ENCODE measurements around the gene PCAT7. TPM values are rescaled to one million over a fixed set of nuclear protein-coding genes. Genes with fewer than 3 reads are reported as not detected.
"Not testable (repeated sequence)": the region's sequence is repeated elsewhere in the genome, so short reads cannot be mapped to it uniquely, and the experiment has no call there.

The PCAT7 gene
- total RNA-seq, result not detected in 2 replicates
- 0.06 TPM for polyA plus RNA-seq (2012)

DNA sequence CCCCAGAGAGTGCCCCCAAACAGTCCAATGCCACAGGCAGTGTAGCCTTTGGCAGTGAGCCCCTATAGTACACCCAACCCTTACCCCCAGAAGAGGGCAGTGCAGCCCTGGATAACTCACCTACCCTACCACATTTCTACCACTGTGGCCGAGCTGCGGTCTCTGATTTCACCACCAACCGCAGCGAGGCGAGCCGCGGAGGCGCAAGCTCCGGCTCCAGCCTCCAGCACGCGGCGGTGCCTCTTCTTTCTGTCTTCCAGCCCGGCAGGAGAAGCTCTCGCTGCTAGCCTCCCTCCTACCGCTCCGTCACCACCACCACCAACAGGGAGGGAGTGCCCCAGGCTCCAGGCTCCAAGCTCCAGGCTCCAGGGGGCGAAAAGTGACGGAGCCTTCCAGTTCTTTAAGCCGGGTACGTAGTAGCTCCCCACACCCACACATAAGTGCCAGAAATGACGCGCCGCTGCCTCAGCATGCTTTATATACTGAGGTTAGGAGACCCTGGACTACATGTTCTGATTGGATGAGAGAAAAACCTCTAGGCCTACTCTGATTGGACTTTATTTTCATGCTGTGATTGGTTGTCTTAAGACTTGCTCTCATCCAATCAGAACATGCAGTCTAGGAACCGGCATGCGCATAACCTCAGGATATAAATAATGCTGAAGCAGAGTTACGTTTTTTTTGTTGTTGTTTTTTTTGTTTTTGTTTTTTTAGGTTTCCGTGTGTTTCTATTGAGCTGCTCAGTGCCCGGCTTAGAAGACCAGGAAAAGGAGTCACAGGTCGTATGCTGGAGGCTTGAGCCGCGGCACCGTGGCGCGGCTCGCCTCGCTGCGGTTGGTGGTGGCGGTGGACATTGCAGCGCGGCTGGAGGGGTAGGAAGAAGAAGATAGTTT is at the start of gene PCAT7:
Gene PCAT7, plus strand, starts transcription at position 645 of the 893 bp plus-strand sequence.
- DNase-seq (ENCODE audit: low read depth), result peak; percentile 5

DNA sequence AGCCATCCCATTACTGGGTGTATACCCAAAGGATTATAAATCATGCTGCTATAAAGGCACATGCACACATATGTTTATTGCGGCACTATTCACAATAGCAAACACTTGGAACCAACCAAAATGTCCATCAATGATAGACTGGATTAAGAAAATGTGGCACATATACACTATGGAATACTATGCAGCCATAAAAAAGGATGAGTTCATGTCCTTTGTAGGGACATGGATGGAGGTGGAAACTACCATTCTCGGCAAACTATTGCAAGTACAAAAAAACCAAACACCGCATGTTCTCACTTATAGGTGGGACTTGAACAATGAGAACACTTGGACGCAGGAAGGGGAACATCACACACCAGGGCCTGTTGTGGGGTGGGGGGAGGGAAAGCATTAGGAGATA is 48.5 kb upstream of the PCAT7 start:
- not testable (repeated sequence) for DNase-seq (ENCODE audit: low read depth)

DNA sequence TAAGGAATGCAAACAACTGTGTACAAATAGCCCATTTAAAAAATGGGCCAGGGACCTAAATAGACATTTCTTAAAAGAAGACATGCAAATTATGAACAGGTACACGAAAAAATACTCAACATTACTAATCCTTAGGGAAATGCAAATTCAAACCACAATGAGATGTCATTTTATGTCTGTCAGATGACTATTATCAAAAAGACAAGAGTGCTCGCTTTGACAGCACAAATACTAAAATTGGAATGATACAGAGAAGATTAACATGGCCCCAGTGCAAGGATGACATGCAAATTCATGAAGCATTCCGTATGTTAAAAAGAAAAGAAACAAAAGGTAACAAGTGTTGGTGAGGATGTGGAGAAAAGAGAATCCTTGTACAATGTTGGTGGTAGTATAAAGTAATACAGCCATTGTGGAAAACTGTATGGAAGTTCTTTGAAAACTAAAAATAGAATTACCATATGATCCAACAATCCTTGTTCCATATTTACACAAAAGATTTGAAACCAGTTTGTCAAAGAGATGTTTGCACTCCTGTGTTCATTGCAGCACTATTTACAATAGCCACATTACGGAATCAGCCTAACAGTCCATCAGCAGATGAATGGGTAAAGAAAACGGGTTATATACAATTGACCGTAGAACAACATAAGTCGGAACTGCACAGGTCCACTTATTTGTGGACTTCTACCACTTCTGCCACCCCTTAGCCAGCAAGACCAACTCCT is 47.2 kb upstream of the PCAT7 start:
- no peak for DNase-seq (ENCODE audit: low read depth)

DNA sequence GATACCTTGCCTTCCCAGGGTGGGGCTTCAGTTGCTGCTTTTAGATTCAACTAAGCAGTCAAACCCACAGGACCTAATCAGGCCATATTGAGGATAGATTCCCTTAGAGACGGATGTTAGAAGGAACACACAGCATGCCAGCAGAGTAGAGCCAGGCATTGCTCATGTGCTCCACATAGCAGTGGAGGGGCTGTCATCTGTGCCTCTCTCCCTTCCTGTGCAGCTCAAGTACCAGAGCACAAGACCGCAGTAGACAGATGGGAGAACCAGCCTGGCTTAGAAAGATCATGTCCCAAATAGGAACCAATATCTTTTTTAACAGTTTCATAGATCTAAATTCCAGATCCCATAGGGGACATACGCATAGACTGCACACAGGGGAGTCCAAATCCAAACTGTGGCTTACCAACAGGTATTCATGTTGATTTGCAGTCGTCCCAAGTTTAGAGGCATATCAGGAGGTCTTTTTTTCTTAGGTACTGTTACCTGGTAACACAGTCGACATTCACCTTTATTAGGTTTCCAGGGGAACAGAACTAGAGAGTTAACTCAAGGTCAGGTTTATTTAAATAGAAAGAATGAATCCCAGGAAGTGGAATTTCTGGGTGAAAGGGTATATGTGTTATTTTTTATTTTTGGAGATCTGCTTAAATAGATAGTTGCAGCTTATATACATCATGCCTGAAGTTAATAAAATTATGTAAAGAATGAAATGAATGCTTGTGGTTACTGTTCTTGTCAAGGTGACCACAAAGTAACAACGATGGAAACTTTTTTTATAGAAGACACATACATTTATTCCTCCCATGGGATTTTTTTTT is 43.5 kb upstream of the PCAT7 start:
- peak; percentile 3 for DNase-seq (ENCODE audit: low read depth)

DNA sequence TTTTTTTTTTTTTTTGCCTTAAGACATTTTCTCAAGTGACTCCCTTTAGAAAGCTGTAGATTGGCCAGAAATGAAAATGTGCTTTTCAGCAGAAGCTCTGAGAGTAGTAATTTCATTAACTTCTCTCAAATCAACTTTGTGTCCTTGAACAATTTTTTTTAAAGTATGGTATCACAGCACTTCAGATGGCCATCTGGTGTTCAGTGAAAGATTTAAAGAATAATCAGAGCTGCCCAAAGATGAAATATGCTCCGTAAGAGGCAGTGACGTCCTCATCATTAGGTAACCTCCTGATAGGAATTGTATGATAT is 43.0 kb upstream of the PCAT7 start:
- no peak for DNase-seq (ENCODE audit: low read depth)

DNA sequence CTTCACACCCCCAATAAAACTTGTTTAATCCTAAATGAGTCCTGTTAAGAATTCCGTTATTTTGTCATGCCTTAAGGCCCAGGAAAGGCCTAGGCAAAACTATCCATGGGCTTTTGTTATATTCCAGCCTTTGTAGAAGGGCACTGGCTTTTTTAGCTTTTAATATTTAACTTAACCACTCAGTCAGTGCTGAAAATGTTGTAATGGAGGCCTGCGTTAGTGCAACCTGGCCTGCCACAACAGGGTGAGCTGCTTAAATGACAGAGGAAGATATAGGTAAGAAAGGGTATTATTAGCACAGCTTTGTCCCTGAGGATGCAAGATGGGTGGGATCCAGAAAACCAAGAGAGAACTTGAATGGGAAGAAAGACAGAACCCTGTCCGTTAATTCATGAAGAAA is 40.2 kb upstream of the PCAT7 start:
- no peak for DNase-seq (ENCODE audit: low read depth)

DNA sequence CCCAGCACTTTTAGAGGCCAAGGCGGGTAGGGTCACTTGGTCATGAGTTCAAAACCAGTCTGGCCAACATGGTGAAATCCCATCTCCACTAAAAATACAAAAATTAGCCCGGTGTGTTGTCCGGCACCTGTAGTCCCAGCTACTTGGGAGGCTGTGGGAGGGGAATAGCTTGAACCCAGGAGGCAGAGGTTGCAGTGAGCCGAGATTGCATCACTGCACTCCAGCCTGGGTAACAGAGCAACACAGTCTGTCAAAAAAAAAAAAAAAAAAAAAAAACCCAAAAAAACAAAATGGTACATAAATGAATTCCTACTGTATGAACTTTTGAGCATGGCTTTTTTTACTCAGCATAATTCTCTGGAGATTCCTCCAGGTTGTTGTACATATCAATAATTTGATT is 37.6 kb upstream of the PCAT7 start:
- DNase-seq (ENCODE audit: low read depth), result no peak

DNA sequence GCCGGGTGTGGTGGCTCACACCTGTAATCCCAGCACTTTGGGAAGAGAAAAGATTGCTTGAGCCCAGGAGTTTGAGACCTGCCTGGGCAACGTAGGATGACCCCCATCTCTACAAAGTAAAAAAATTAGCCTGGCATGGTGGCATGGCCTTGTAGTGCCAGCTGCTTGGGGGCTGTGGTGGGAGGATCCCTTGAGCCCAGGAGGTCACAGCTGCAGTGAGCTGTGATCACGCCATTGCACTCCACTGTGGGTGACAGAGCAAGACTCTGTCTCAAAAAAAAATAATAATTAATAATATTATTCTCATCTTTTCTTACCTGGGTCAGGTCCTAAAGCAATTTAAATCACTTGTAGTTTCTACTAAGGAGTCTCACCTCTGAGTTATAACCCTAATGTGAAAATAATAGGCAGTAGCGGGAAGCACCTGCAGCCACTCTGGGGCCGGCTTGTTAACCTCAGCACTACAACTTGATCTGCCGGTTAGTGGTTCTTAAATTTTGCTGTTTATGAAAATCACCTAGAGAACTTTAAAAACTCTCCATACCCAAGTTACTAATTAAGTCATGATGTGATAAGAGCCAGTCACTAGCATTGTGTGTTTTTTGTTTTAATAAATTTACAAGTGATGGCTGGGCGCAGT is 29.4 kb upstream of the PCAT7 start:
- no peak for DNase-seq (ENCODE audit: low read depth)

DNA sequence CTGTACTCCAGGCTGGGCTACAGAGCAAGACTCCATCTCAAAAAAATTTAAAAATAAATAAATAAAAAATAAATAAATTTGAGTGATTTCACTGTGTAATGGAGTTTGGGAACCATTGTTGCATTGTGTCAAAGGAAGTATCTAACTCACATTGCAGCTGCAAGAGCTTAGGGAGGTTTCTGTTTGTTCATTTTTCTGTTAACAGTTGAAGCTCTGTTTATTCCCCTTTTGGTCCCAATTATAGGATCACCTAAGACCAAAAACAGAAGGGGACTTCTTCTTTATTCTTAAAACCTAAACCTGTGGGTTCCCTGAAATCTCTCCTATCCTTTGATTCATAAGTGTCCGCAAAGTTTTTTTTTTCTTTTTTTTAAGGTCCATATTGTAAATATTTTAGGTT is 28.6 kb upstream of the PCAT7 start:
- DNase-seq (ENCODE audit: low read depth), result no peak

DNA sequence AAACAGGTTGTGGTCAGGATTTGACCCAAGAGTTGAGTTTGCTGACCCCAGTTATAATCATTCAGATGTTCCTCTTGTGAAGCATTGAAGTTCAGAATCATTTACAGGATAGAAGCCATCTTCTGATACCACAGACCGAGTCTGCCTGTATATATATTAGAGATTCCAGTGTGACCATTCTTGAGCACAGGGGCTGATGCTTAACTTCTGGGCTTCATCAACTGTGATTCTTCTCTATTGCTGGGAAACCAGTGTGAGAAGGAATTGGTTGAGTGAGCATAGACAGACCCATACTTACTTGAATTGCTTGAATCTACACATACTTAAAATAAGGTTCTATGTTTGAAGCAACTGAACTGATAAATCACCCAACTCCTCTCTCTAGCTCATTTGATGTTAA is 27.9 kb upstream of the PCAT7 start:
- DNase-seq (ENCODE audit: low read depth), result no peak

DNA sequence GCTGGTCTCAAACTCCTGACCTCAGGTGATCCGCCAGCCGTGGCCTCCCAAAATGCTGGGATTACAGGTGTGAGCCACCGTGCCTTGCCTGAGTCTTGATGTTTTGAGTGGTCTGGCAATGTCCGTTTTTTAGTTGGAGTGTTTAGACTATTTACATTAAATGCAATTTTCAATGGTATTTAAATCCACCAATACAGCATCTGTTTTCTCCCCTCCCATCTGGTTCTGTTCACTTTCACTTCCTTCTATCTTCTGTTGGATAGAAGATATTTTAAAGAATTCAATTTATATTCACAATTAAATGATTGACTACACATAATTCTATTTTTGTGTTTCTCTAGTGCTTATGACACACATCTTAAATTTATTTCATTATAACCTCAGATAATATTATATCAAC is 26.0 kb upstream of the PCAT7 start:
- no peak for DNase-seq (ENCODE audit: low read depth)

DNA sequence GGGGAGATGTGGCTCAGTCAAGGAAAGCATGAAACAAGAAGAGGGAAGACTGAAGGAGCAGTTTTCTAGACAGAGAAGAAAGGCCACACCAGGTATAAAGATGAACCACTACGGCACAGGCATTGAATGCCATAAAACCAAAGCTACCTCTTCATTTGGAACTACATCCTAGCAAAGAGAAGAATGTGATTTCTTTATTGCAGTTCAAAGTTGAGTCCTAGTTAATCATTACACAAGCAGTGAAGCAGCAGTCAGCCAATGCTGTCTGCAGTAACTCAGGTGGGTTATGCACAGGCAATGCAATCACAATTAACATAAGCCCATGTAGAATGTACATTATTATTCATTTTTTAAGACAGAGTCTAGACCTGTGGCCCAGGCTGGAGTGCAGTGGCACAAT is 21.7 kb upstream of the PCAT7 start:
- no peak for DNase-seq (ENCODE audit: low read depth)

DNA sequence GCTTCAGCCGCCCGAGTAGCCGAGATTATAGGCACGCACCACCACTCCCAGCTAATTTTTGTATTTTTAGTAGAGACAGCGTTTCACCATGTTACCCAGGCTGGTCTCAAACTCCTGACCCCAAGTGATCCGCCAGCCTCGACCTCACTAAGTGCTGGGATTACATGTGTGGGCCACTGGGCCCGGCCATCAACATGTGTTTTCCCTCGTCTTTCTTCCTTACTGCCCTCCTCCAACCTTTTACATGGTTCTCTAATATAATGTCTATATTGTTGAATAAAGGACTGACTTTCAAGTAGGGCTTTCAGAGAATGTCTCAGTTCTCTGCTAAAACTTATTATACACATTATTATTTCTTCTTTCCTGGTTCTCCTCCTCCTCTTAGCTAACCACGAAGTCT is 21.3 kb upstream of the PCAT7 start:
- no peak for DNase-seq (ENCODE audit: low read depth)

DNA sequence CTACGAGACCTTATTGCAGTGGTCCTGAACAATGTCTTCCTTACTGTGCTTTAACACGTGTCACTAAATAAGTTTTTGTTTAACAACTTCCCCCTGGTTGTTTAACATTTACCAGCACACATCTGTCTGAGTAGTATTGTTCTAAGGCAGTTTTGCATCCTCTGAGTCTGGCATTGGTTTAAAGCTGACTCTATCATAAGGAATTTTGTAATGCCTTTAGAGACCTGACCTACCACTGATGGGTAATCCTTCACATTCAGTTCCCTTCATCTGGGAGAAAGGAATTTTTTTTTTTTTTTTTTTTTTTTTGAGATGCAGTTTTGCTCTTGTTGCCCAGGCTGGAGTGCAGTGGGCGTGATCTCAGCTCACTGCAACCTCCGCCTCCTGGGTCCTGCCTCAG is 20.0 kb upstream of the PCAT7 start:
- no peak for DNase-seq (ENCODE audit: low read depth)

DNA sequence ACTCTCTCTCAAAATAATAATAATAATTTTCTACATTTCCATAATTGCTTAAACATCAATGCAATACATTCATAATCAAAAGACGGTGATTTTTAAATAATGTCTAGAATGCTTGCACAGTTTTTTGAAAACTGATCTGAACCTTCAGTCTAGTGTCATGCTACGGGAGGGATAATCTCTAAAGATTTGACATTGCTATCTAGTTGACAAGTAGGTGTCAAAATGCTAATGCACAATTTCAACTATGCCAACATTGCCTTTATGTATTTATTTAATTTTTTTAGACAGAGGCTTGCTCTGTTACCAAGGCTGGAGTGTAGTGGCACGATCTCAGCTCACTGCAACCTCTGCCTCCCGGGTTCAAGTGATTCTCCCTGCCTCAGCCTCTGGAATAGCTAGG is 16.0 kb upstream of the PCAT7 start:
- DNase-seq (ENCODE audit: low read depth), result no peak

DNA sequence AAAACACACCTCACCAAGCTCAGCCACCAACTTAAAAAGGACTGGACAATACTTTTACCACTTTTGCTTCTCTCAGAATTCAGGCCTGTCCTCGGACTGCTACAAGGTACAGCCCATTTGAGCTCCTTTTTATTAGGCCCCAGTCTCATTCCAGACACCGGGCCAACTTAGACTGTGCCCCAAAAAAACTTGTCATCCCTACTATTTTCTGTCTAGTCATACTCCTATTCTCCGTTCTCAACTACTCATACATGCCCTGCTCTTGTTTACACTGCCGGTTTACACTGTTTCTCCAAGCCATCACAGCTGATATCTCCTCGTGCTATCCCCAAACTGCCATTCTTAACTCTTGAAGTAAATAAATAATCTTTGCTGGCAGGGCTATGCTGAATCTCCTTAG is 10.5 kb upstream of the PCAT7 start:
- DNase-seq (ENCODE audit: low read depth), result not testable (repeated sequence)

DNA sequence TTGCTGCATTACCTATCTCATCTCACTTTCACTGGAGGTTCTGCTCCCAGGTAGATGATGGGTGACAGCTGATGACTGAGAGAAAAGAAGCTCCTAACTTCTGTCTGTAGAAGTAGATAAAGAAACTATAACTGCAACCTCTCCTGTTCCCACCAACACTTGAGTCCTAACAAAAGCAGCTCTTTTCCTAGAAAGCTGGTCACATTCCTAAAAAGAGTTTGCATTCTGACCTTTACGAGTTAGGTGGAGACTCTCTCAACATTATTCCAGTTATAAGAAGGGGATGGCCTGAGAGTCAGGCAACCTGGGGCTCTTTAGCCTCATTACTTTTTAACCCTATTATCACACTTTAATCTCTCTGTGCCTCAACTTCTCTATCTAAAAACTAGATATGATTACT is 8.9 kb upstream of the PCAT7 start:
- DNase-seq (ENCODE audit: low read depth), result no peak

DNA sequence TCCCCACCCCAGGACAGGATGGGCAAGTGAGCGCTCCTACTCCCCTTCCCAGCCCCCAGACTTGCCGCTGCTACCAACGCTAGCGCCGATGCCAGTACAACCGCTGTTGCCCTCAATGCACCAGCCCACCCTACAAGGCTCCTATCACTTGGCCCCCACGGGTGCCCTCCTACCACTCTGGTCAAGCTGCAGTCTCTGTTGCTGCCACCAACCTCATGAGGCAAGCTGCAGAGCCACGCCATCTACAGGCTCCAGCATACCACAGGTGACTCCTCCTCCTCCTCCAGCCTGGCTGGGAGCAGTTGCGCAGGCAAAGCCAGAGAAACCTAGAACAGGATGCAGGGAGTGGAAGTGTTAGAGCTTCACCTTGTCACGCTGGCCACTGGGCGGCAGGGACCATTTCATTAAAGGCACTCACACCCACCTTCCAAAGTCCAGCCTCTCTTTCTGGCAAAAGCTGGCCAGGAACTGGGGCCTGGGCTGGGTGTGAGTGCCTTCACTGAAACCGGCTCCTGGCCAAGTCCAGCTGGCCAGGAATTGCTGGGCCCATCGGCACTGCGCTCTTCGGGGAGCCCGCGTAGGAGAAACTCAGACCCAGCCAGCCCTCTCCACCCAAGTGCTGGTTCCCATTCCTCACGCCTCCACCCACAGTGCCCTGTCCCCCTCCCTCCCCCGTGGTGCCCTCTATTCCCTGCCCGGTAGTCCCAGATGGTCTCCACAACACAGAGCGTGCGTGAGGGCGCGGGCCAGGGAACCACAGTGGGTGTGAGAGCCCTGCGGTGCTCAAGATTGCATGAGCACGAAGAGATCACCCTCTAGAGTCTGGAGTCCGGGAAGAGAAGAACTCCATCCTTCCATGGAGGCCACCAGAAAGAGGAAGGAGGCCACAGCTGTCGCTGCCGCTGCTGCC is 1.6 kb upstream of the PCAT7 start:
- DNase-seq (ENCODE audit: low read depth), result no peak

DNA sequence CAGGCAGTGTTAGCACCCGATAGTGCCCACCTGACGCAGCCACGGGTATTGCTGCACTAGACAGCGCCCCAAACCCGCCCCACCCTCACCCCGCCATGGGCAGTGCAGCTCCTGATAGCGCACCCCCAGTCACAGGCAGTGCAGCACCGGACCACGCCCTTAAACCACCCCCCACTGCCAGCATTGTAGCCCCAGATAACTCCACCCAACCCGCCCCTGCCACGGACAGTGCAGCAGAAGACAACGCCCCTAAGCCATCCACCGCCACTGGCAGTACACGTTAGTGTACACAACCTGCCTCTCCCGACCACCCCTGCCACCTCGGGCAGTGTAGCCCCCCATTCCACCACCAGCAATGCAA is 825 bp upstream of the PCAT7 start:
- DNase-seq (ENCODE audit: low read depth), result no peak

DNA sequence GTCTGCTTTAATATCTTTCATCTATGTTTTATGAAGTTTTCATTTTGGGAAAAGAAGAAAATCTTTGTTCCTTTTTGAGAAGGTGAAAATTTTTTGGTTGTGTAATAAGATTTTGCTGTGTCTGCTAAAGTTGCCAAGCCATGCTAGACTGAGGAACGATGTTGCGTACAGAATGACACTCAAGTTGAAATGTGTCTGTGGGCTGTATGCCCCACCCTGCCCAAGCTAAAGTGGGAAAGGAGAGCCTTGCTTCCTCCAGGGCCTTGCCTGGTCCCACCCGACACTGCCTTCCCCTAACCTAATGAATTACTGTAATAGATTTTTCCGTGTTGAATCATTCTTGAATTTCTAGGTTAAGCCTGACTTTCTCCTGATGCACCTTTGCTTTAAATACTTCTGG is 2.5 kb downstream of the PCAT7 start:
- DNase-seq (ENCODE audit: low read depth), result no peak

DNA sequence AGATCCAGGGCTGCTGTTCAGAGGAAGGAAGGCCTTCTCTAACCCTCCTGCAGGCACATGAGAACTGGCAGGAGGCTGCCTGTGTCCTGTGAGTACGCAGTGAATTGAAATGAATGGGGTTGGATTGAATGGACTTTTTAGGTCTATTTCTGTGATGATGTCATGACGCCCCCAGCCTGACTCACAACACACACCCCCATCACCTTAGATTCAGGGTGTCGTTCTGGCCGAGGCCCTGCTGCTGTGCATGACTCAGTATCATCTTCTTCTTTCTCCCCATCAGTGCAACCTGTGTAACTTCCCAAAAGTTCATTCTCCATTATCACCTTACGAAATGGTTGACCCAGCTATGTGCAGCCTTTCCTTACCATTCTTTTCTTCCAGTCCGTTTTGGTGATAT is 5.4 kb downstream of the PCAT7 start:
- no peak for DNase-seq (ENCODE audit: low read depth)

Data from myocyte (in vitro differentiated cells).